Activated naive CD8-positive, alpha-beta T cell treated with anti-CD3 and anti-CD28 coated beads, Interleukin-2, amount 50 U/mL, for 24 hours (primary cell): ENCODE data around the gene GPATCH3.

Source experiments
- ATAC-seq: fragments of 150-1000 bp; cut with Tn5 transposase; one replicate; pipeline ENCODE4 v1.10.0; 2021
- DNase-seq: peaks from one replicate; pipeline ENCODE4 v3.0.0; 2021
- H3K27ac Mint-ChIP-seq: one replicate; pipeline ENCODE4 v1.8.0; 2021; ENCODE audit warnings: mild to moderate bottlenecking, mixed read lengths
- H3K27me3 Mint-ChIP-seq: one replicate; pipeline ENCODE4 v1.8.0; 2021; ENCODE audit warnings: mixed read lengths
- H3K36me3 Mint-ChIP-seq: one replicate; pipeline ENCODE4 v1.8.0; 2021; ENCODE audit warnings: low read depth, mixed read lengths
- H3K4me1 Mint-ChIP-seq: one replicate; pipeline ENCODE4 v1.8.0; 2021; ENCODE audit warnings: mixed read lengths
- H3K4me3 Mint-ChIP-seq: one replicate; pipeline ENCODE4 v1.8.0; 2021; ENCODE audit warnings: mild to moderate bottlenecking, moderate library complexity, mixed read lengths
- H3K9me3 Mint-ChIP-seq: one replicate; pipeline ENCODE4 v1.8.0; 2021; ENCODE audit warnings: mixed read lengths

GPATCH3 gene

GRCh38 chr1:26922901-26923300 lies 22.6 kb upstream of the GPATCH3 start:
- no peaks in the 10 kb centered on the region for H3K9me3 Mint-ChIP-seq
- H3K4me1 Mint-ChIP-seq: peaks cover 43% of the 10 kb centered on the region
- H3K27me3 Mint-ChIP-seq: no peaks in the 10 kb centered on the region
- no peak for ATAC-seq
- H3K36me3 Mint-ChIP-seq: peaks cover 48% of the 10 kb centered on the region
- DNase-seq: no peak
- peak overlapping the region; percentile 94 for H3K4me3 Mint-ChIP-seq
- peak overlapping the region; percentile 97 for H3K27ac Mint-ChIP-seq

GRCh38 chr1:26922431-26922729 lies 22.1 kb upstream of the GPATCH3 start:
- ATAC-seq (no peak), DNase-seq (no peak)
- Mint-ChIP-seq H3K36me3 (peaks cover 43% of the 10 kb centered on the region), H3K27me3 (no peaks in the 10 kb centered on the region), H3K4me1 (peaks cover 43% of the 10 kb centered on the region), H3K4me3 (peak overlapping the region; percentile 94), H3K27ac (peak overlapping the region; percentile 97), H3K9me3 (no peaks in the 10 kb centered on the region)

- peak within 1 kb of the TSS; percentile 97 for H3K27ac Mint-ChIP-seq
- peaks cover 39% of the 10 kb centered on the region for H3K36me3 Mint-ChIP-seq
- peak within 1 kb of the TSS; percentile 94 for H3K4me3 Mint-ChIP-seq
- H3K4me1 Mint-ChIP-seq: peaks cover 40% of the 10 kb centered on the region
- ATAC-seq (peak; percentile 94), DNase-seq (peak; percentile 94)
- no peaks in the 10 kb centered on the region for H3K9me3 Mint-ChIP-seq
- no peaks in the 10 kb centered on the region for H3K27me3 Mint-ChIP-seq
Measured at GRCh38 chr1:26921540-26922430, 21.5 kb upstream of the GPATCH3 start, which contains the start of gene NUDC. Gene NUDC (plus strand): TSS chr1:26921743. CDS start chr1:26921849, 106 bp downstream.

- Mint-ChIP-seq H3K4me3 (peak overlapping the region; percentile 94), H3K9me3 (no peaks in the 10 kb centered on the region), H3K4me1 (peaks cover 37% of the 10 kb centered on the region), H3K36me3 (peaks cover 33% of the 10 kb centered on the region), H3K27ac (peak overlapping the region; percentile 97), H3K27me3 (no peaks in the 10 kb centered on the region)
- ATAC-seq: peak; percentile 76
- DNase-seq: no peak
Measured at GRCh38 chr1:26921126-26921539, 20.9 kb upstream of the GPATCH3 start.

GRCh38 chr1:26915204-26915842 lies 15.1 kb upstream of the GPATCH3 start:
- peaks cover 1% of the 10 kb centered on the region for H3K4me1 Mint-ChIP-seq
- H3K36me3 Mint-ChIP-seq: no peaks in the 10 kb centered on the region

GRCh38 chr1:26913754-26914619 lies 13.7 kb upstream of the GPATCH3 start, which contains the start of gene NR0B2:
Gene NR0B2 (minus strand): TSS chr1:26913975. CDS start chr1:26913940, 35 bp downstream.
- H3K36me3 Mint-ChIP-seq: no peaks in the 10 kb centered on the region
- no peak within 1 kb of the TSS for H3K27ac Mint-ChIP-seq
- no peak for ATAC-seq
- no peak within 1 kb of the TSS for H3K4me3 Mint-ChIP-seq
- H3K4me1 Mint-ChIP-seq: no peaks in the 10 kb centered on the region
- H3K27me3 Mint-ChIP-seq: no peaks in the 10 kb centered on the region
- H3K9me3 Mint-ChIP-seq: no peaks in the 10 kb centered on the region
- DNase-seq: no peak

More at GRCh38 chr1:26915204-26915842, 15.1 kb upstream of the GPATCH3 start:
- no peak for DNase-seq
- H3K9me3 Mint-ChIP-seq: no peaks in the 10 kb centered on the region
- no peak overlapping the region for H3K4me3 Mint-ChIP-seq
- no peaks in the 10 kb centered on the region for H3K27me3 Mint-ChIP-seq
- no peak overlapping the region for H3K27ac Mint-ChIP-seq
- ATAC-seq: no peak

GRCh38 chr1:26913389-26913753 lies 13.1 kb upstream of the GPATCH3 start:
- Mint-ChIP-seq H3K4me1 (no peaks in the 10 kb centered on the region), H3K27me3 (no peaks in the 10 kb centered on the region), H3K9me3 (no peaks in the 10 kb centered on the region), H3K4me3 (no peak overlapping the region), H3K27ac (no peak overlapping the region), H3K36me3 (no peaks in the 10 kb centered on the region)
- no peak for DNase-seq
- no peak for ATAC-seq

- Mint-ChIP-seq H3K36me3 (no peaks in the 10 kb centered on the region), H3K4me1 (no peaks in the 10 kb centered on the region), H3K9me3 (no peaks in the 10 kb centered on the region), H3K4me3 (no peak overlapping the region), H3K27me3 (no peaks in the 10 kb centered on the region), H3K27ac (no peak overlapping the region)
- DNase-seq (no peak), ATAC-seq (no peak)
Measured at GRCh38 chr1:26912147-26912490, 11.9 kb upstream of the GPATCH3 start.

GRCh38 chr1:26911399-26912146 lies 11.3 kb upstream of the GPATCH3 start:
- Mint-ChIP-seq H3K27ac (no peak overlapping the region), H3K4me3 (no peak overlapping the region), H3K9me3 (no peaks in the 10 kb centered on the region), H3K4me1 (no peaks in the 10 kb centered on the region), H3K36me3 (no peaks in the 10 kb centered on the region), H3K27me3 (no peaks in the 10 kb centered on the region)
- DNase-seq: no peak
- ATAC-seq: no peak

- H3K27ac Mint-ChIP-seq: no peak overlapping the region
- no peaks in the 10 kb centered on the region for H3K4me1 Mint-ChIP-seq
- no peak for DNase-seq
- ATAC-seq: no peak
- H3K36me3 Mint-ChIP-seq: no peaks in the 10 kb centered on the region
- H3K27me3 Mint-ChIP-seq: no peaks in the 10 kb centered on the region
- H3K9me3 Mint-ChIP-seq: no peaks in the 10 kb centered on the region
- no peak overlapping the region for H3K4me3 Mint-ChIP-seq
Measured at GRCh38 chr1:26910343-26911160, 10.3 kb upstream of the GPATCH3 start.

GRCh38 chr1:26909951-26910342 lies 9.7 kb upstream of the GPATCH3 start:
- no peak for ATAC-seq
- no peaks in the 10 kb centered on the region for H3K27me3 Mint-ChIP-seq
- no peak overlapping the region for H3K27ac Mint-ChIP-seq
- no peaks in the 10 kb centered on the region for H3K4me1 Mint-ChIP-seq
- no peaks in the 10 kb centered on the region for H3K36me3 Mint-ChIP-seq
- no peaks in the 10 kb centered on the region for H3K9me3 Mint-ChIP-seq
- no peak overlapping the region for H3K4me3 Mint-ChIP-seq
- DNase-seq: no peak

- Mint-ChIP-seq H3K27me3 (no peaks in the 10 kb centered on the region), H3K4me1 (no peaks in the 10 kb centered on the region), H3K9me3 (no peaks in the 10 kb centered on the region), H3K36me3 (no peaks in the 10 kb centered on the region), H3K27ac (no peak overlapping the region), H3K4me3 (no peak overlapping the region)
- DNase-seq: no peak
- ATAC-seq: no peak
Measured at GRCh38 chr1:26907071-26907917, 7.0 kb upstream of the GPATCH3 start.
